Suprapubic skin (tissue), 4 donors: ENCODE measurements around the gene TWIST2. TPM values are rescaled to one million over a fixed set of nuclear protein-coding genes. Genes with fewer than 3 reads are reported as not detected.

Source experiments
- DNase-seq, 2 donors: peaks; one replicate each; pipeline ENCODE4 v3.0.0-alpha.2; 2019; ENCODE audit warnings: low spot score in 2 of 2
- H3K27ac ChIP-seq: fragments of 200-600 bp; sonication (generic); one replicate; pipeline ENCODE4 v1.5.1; 2019
- H3K27me3 ChIP-seq: fragments of 200-600 bp; sonication (generic); one replicate; pipeline ENCODE4 v1.5.1; 2019
- H3K36me3 ChIP-seq: fragments of 200-600 bp; sonication (generic); one replicate; pipeline ENCODE4 v1.5.1; 2019
- H3K4me1 ChIP-seq: fragments of 200-600 bp; sonication (generic); one replicate; pipeline ENCODE4 v1.5.1; 2019
- H3K4me3 ChIP-seq: fragments of 200-600 bp; sonication (generic); one replicate; pipeline ENCODE4 v1.5.1; 2019; ENCODE audit warnings: mild to moderate bottlenecking
- H3K9me3 ChIP-seq: fragments of 200-600 bp; sonication (generic); one replicate; pipeline ENCODE4 v1.5.1; 2019
- EP300 ChIP-seq: sonication (generic); formaldehyde crosslinking; IDR thresholded peaks from one replicate; pipeline ENCODE4 v1.6.1; 2017; ENCODE audit warnings: antibody characterized with exemption
- POLR2A ChIP-seq, 2 donors: fragments of 450-650 bp; IDR thresholded peaks; one replicate each; pipeline ENCODE4 v1.6.1; 2017; ENCODE audit warnings: antibody characterized with exemption in 2 of 2, mild to moderate bottlenecking in 2 of 2, moderate library complexity in 2 of 2
- POLR2AphosphoS5 ChIP-seq, 3 donors: sonication (generic); formaldehyde crosslinking; IDR thresholded peaks; one replicate each; pipeline ENCODE4 v1.6.1; 2017; ENCODE audit warnings: antibody characterized with exemption in 3 of 3
- WGBS: methylation state at CpG from one replicate; pipeline ENCODE4 v1.1.5; 2018; 5-methylcytosine and 5-hydroxymethylcytosine counted together
- total RNA-seq, 4 donors: library from RNA; depleted of rRNA; stranded (reverse); fragments of >200 nt; gene quantifications; one replicate each; pipeline ENCODE4 v1.1.0, GENCODE V29; 2016
- TF ChIP-seq, protein P1 (sequence below), 2 donors: fragments of 200-600 bp in 1 of 2; fragments of 450-650 bp in 1 of 2; sonication (generic) in 1 of 2; IDR thresholded peaks; one replicate each; pipeline ENCODE4 v1.5.1; 2016 to 2019; ENCODE audit warnings: antibody characterized with exemption in 2 of 2, mild to moderate bottlenecking in 1 of 2, moderate library complexity in 1 of 2

Gene TWIST2
- total RNA-seq, 4 donors from 2014 or later, result 14.7 to 72.7 (median 30.4) TPM

DNA sequence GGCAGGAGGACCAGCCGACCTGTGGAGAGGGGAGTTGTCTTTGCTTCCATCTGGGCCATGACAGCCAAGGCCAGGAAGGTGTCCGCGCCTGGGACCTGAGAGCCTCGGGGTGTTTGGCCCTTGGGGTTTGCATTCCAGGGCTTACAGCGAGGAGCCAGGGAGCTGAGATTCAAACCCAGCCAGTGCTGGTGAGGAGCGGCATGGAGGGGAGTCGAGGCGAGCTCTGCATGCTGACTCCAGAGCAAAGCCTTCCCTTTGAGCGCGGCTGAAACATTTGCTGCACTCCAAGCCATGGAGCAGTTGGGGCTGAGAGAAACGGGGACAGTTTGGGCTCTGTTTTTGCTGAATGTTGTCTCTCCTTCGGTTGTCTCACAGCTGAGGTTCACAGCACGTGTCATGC lies 77.4 kb downstream of the TWIST2 start:
- WGBS, result 91% methylated on average over 7 of the region's 13 CpGs
- Histone ChIP-seq H3K27ac (no peak overlapping the region), H3K4me1 (no peaks in the 10 kb centered on the region), H3K27me3 (peaks cover 8% of the 10 kb centered on the region), H3K36me3 (no peaks in the 10 kb centered on the region), H3K4me3 (no peak overlapping the region), H3K9me3 (no peaks in the 10 kb centered on the region)
- no peak for DNase-seq
- TF ChIP-seq, protein P1, sequence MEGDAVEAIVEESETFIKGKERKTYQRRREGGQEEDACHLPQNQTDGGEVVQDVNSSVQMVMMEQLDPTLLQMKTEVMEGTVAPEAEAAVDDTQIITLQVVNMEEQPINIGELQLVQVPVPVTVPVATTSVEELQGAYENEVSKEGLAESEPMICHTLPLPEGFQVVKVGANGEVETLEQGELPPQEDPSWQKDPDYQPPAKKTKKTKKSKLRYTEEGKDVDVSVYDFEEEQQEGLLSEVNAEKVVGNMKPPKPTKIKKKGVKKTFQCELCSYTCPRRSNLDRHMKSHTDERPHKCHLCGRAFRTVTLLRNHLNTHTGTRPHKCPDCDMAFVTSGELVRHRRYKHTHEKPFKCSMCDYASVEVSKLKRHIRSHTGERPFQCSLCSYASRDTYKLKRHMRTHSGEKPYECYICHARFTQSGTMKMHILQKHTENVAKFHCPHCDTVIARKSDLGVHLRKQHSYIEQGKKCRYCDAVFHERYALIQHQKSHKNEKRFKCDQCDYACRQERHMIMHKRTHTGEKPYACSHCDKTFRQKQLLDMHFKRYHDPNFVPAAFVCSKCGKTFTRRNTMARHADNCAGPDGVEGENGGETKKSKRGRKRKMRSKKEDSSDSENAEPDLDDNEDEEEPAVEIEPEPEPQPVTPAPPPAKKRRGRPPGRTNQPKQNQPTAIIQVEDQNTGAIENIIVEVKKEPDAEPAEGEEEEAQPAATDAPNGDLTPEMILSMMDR (IDR thresholded peaks at IDR 0.05), result no peak
- TF ChIP-seq POLR2A (IDR thresholded peaks at IDR 0.05) (no peak), EP300 (no peak), POLR2AphosphoS5 (IDR thresholded peaks at IDR 0.05) (no peak)

- peaks cover 8% of the 10 kb centered on the region for H3K27me3 ChIP-seq
Measured at GRCh38 chr2:238925816-238926521, 78.1 kb downstream of the TWIST2 start.

DNA sequence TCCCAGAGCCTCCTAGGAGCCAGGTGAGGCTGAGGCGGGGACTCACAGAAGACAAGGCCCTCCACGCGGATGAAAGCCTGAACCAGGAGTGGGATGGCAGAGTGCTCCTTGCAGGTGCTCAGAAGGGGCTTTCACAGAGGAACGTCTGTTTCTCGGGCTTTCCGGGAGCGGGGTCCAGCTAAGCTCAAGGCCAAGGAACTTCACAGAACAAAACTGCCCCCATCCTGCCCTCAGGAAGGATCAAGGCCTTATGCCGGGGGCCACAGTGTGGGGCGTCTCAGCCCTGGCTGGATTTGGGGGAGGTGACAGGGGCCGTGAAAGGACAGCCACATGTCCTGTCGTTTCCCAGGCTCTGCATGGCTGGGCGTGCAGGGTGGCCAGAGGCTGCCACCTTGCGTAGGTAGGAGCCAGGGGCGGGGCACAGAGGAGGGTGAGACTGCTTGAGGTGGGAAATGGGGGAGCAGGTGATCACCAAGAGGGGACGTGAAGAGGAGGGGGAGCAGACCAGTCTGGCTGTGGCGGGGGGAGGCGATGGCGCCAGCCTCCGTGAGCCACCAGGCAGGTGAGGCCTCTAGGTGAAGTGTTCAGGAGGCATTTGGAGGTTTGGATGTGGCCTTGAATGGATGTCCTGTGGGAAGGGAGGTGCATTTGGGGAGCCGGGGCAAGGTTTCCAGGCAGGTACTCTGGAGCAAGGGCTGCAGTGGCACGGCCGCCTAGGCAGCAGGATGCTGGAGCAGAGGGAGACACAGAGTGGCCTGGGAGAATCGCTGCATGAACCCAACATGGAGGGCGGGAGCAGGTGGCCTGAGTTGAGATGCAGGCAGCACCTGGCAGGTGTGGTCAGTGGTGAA lies 79.1 kb downstream of the TWIST2 start:
- no peaks in the 10 kb centered on the region for H3K4me1 ChIP-seq
- H3K27me3 ChIP-seq, result peaks cover 5% of the 10 kb centered on the region
- DNase-seq, result peak; percentile 57 to 69
- 91% methylated on average over 21 of the region's 24 CpGs for WGBS
- H3K36me3 ChIP-seq, result no peaks in the 10 kb centered on the region
- no peak overlapping the region for H3K4me3 ChIP-seq
- TF ChIP-seq POLR2AphosphoS5 (IDR thresholded peaks at IDR 0.05) (no peak), POLR2A (IDR thresholded peaks at IDR 0.05) (no peak), EP300 (no peak)
- TF ChIP-seq, protein P1 (IDR thresholded peaks at IDR 0.05), result no peak
- H3K9me3 ChIP-seq, result no peaks in the 10 kb centered on the region
- H3K27ac ChIP-seq, result no peak overlapping the region

More at GRCh38 chr2:238925816-238926521, 78.1 kb downstream of the TWIST2 start:
- Histone ChIP-seq H3K9me3 (no peaks in the 10 kb centered on the region), H3K36me3 (no peaks in the 10 kb centered on the region), H3K4me3 (no peak overlapping the region), H3K27ac (no peak overlapping the region), H3K4me1 (no peaks in the 10 kb centered on the region)
- peak; percentile 29 to 35 for DNase-seq
- 94% methylated on average over 20 of the region's 20 CpGs for WGBS
- no peak for TF ChIP-seq POLR2AphosphoS5 (IDR thresholded peaks at IDR 0.05)

GRCh38 chr2:238927746-238928519 lies 80.0 kb downstream of the TWIST2 start:
- H3K4me1 ChIP-seq, result no peaks in the 10 kb centered on the region
- no peaks in the 10 kb centered on the region for H3K36me3 ChIP-seq
- WGBS, result 86% methylated on average over 12 of the region's 14 CpGs
- H3K27ac ChIP-seq, result no peak overlapping the region
- no peak overlapping the region for H3K4me3 ChIP-seq
- no peaks in the 10 kb centered on the region for H3K9me3 ChIP-seq
- TF ChIP-seq EP300 (no peak), POLR2AphosphoS5 (IDR thresholded peaks at IDR 0.05) (no peak), POLR2A (IDR thresholded peaks at IDR 0.05) (no peak)
- TF ChIP-seq, protein P1 (IDR thresholded peaks at IDR 0.05), result no peak
- peak; percentile 51 to 71 for DNase-seq
- H3K27me3 ChIP-seq, result peaks cover 5% of the 10 kb centered on the region

GRCh38 chr2:238928520-238929241 lies 80.8 kb downstream of the TWIST2 start:
- Histone ChIP-seq H3K27ac (no peak overlapping the region), H3K27me3 (peaks cover 5% of the 10 kb centered on the region), H3K4me3 (no peak overlapping the region), H3K9me3 (no peaks in the 10 kb centered on the region), H3K4me1 (no peaks in the 10 kb centered on the region), H3K36me3 (no peaks in the 10 kb centered on the region)
- TF ChIP-seq POLR2A (IDR thresholded peaks at IDR 0.05), result no peak
- TF ChIP-seq EP300, result no peak
- TF ChIP-seq, protein P1 (IDR thresholded peaks at IDR 0.05), result no peak
- TF ChIP-seq POLR2AphosphoS5 (IDR thresholded peaks at IDR 0.05), result no peak
- DNase-seq, result peak; percentile 59 to 62
- WGBS, result 74% methylated on average over 18 of the region's 18 CpGs
